H7 (cell line): ENCODE data around the gene PNMA1. TPM values are rescaled to one million over a fixed set of nuclear protein-coding genes. Genes with fewer than 3 reads are reported as not detected.

Source experiments
- DNase-seq: peaks from one replicate; pipeline ENCODE4 v3.0.0; 2012
- H3K27me3 ChIP-seq: 2 replicates; pipeline ENCODE4 v1.6.0; 2011; ENCODE audit warnings: mild to moderate bottlenecking, low read length; ENCODE audit not compliant: control insufficient read depth, insufficient read depth
- H3K36me3 ChIP-seq: replicated peaks from 2 replicates; pipeline ENCODE4 v1.5.1; 2011; ENCODE audit warnings: low read length; ENCODE audit not compliant: control insufficient read depth, insufficient read depth
- H3K4me3 ChIP-seq: 2 replicates; pipeline ENCODE4 v1.5.1; 2011; ENCODE audit warnings: low read depth, mild to moderate bottlenecking, control low read depth, low read length, moderate library complexity; ENCODE audit not compliant: insufficient read depth
- total RNA-seq: library from RNA; depleted of rRNA; stranded (reverse); fragments of >200 nt; shearing (Covaris generic); gene quantifications from 2 replicates; pipeline ENCODE4 v1.2.3, GENCODE V29; 2014

PNMA1 gene
- total RNA-seq, 1 experiment from 2014 or later: 18.0 TPM

- H3K4me3 ChIP-seq: no peak overlapping the region
- no peaks in the 10 kb centered on the region for H3K27me3 ChIP-seq
- DNase-seq: peak; percentile 41
- peaks cover 6% of the 10 kb centered on the region for H3K36me3 ChIP-seq
Observed at GRCh38 chr14:73729556-73730265, 15.5 kb upstream of the PNMA1 start.

GRCh38 chr14:73728717-73729330 is 14.6 kb upstream of the PNMA1 start:
- DNase-seq: peak; percentile 95
- no peak overlapping the region for H3K4me3 ChIP-seq
- H3K36me3 ChIP-seq: peaks cover 6% of the 10 kb centered on the region

DNA sequence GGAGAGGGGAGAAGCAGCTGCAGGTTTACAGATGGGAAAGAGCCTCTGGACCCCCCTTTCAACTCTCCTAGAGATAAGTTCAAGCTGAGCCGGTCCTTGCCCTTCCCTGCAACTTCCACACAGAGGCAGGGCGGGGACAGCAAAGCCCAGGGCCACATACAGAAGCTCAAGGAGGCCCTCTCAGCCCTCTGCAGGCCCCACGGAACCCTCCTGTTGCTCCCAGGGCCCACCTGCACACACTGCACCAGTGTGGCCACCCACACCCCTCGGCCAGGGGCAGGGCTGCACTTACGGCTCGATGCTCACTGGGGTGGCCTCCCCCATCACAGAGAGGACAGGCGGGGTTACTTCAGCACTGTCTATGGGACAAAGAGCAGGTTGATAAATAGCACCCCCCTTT is 13.0 kb upstream of the PNMA1 start:
- peaks cover 6% of the 10 kb centered on the region for H3K36me3 ChIP-seq
- no peak overlapping the region for H3K4me3 ChIP-seq
- no peaks in the 10 kb centered on the region for H3K27me3 ChIP-seq
- peak; percentile 37 for DNase-seq

More at GRCh38 chr14:73728717-73729330, 14.6 kb upstream of the PNMA1 start:
- no peaks in the 10 kb centered on the region for H3K27me3 ChIP-seq

GRCh38 chr14:73726025-73726961 is 12.1 kb upstream of the PNMA1 start:
- Histone ChIP-seq H3K36me3 (peaks cover 8% of the 10 kb centered on the region), H3K27me3 (no peaks in the 10 kb centered on the region), H3K4me3 (no peak overlapping the region)
- DNase-seq: peak; percentile 35

DNA sequence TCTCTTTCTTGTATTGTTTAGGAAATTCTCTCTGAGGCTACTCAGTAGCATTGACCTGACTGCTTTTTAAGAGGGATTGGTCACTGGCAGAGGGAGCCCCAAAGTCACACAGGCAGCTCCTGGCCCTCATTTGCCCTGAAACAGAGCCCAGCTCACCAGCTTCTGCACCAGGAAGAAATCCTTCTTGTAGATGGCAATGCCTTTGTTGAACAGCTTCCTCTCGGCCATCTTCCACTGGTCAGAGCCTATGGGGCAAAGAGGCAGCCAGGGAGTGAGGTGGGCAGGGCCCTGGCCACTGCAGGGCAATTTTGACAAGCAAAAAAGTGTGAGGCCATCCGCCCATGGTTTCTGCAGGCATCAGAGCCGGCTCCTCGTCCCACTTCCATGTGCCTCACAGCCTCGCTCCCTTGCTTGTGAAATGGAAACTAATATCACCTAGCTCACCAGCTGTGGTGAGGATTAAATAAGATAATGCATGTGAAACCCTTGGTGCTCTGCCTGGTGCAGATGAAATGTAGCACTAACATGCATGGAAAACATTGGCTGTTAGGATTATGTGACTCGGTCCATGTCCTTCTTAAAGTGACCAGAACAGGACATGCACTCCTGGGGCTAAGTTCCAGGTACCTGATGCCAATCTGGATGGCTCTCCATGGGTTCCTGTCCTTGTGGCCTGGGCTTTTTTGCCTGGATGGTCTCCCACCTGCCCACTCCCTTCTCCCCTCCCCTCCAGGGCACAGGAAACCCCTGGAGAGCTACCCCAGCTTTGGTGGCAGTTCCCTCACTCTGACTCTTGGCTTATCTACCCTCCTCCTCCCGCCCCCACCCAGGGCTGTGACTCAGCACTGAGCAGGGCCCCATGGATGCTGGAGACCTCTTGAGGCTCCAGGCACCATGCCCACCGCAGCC is 11.2 kb upstream of the PNMA1 start:
- peak; percentile 18 for DNase-seq
- Histone ChIP-seq H3K27me3 (no peaks in the 10 kb centered on the region), H3K36me3 (peaks cover 8% of the 10 kb centered on the region), H3K4me3 (no peak overlapping the region)

GRCh38 chr14:73724696-73725095 is 10.5 kb upstream of the PNMA1 start:
- Histone ChIP-seq H3K27me3 (no peaks in the 10 kb centered on the region), H3K36me3 (peaks cover 6% of the 10 kb centered on the region), H3K4me3 (no peak overlapping the region)
- DNase-seq: peak; percentile 27

- Histone ChIP-seq H3K27me3 (no peaks in the 10 kb centered on the region), H3K4me3 (no peak overlapping the region), H3K36me3 (peaks cover 6% of the 10 kb centered on the region)
- peak; percentile 48 for DNase-seq
Observed at GRCh38 chr14:73723797-73724661, 9.8 kb upstream of the PNMA1 start.

DNA sequence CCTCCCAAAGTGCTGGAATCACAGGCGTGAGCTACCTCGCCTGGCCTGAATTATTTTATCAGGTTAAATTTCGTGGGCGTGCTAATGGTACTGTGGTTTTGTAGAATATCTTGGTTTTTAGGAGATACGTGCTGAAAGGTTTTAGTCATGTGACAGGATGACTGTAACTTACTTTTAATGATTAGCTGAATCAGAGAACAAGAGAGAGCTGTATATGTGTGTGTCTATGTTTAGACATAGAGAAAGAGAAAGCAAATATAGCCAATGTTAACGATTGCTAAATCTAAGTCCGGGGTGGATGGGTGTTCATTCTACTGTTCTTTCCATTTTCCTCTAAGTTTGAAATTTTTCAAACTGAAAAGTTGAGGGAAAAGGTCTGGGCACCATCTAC is 9.2 kb upstream of the PNMA1 start:
- H3K36me3 ChIP-seq: peaks cover 6% of the 10 kb centered on the region
- H3K4me3 ChIP-seq: no peak overlapping the region
- DNase-seq: no peak
- peaks cover 2% of the 10 kb centered on the region; the same call in 1 of the 2 replicates for H3K27me3 ChIP-seq

DNA sequence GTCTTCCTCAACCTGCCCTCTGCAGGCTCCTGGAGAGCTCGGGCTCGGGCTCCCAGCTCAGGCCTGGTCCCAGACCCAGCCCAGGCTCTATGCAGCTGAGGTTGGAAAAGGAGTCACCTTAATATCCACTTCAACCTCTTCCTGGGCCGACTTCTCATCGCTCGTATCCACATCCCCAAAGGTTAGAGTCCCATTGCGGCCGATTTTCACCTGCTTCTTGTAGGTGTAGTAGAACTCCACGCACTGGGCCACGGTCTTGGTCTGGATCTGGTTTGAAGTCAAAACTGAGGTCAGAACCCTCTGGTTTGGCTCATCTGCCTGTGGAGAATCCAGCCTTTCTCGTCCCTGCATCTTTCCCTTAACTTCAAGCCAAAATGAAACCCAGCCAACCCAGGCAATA is 8.4 kb upstream of the PNMA1 start:
- Histone ChIP-seq H3K4me3 (no peak overlapping the region), H3K36me3 (peaks cover 6% of the 10 kb centered on the region), H3K27me3 (peaks cover 3% of the 10 kb centered on the region; the same call in 1 of the 2 replicates)
- peak; percentile 23 for DNase-seq

- H3K27me3 ChIP-seq: peaks cover 3% of the 10 kb centered on the region; the same call in 1 of the 2 replicates
- no peak overlapping the region for H3K4me3 ChIP-seq
- H3K36me3 ChIP-seq: peaks cover 5% of the 10 kb centered on the region
- peak; percentile 91 for DNase-seq
Observed at GRCh38 chr14:73721101-73721821, 7.1 kb upstream of the PNMA1 start.

GRCh38 chr14:73720636-73721035 is 6.5 kb upstream of the PNMA1 start:
- peak; percentile 45 for DNase-seq
- Histone ChIP-seq H3K36me3 (peaks cover 3% of the 10 kb centered on the region), H3K4me3 (no peak overlapping the region), H3K27me3 (peaks cover 3% of the 10 kb centered on the region; the same call in 1 of the 2 replicates)

DNA sequence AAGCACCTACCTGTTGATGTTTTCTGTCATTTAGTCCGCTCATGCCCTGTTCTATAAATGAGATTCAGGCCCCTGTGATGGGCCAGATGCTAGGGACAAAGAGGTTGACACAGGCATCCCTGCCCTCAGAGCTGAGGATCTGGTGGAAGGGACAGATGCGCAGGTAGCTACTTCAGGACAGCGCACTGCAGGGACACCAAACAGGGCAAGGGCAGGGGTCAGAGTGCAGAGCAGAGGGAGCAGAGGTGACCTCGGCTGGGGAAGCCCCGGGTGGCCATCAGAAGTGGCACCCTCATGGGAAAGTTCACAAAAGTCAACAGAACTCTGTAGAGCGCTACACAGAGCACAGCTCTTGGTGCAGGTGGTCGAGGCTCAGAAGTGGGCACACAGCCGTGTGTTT is 5.6 kb upstream of the PNMA1 start:
- no peak overlapping the region for H3K4me3 ChIP-seq
- H3K27me3 ChIP-seq: peaks cover 3% of the 10 kb centered on the region; the same call in 1 of the 2 replicates
- DNase-seq: peak; percentile 35
- H3K36me3 ChIP-seq: peaks cover 2% of the 10 kb centered on the region
